MG63 (cell line): Measurements from ENCODE around the gene BOD1. TPM values are rescaled to one million over a fixed set of nuclear protein-coding genes. Genes with fewer than 3 reads are reported as not detected.

Source experiments
- DNase-seq: peaks from one replicate; pipeline ENCODE4 v3.0.0-alpha.2; 2020
- H3K27me3 ChIP-seq: fragments of 250-450 bp; sonication (Bioruptor Pico); 2 replicates; pipeline ENCODE4 v1.5.1; 2020; ENCODE audit warnings: mild to moderate bottlenecking, moderate library complexity
- H3K36me3 ChIP-seq: fragments of 250-450 bp; sonication (Bioruptor Pico); 2 replicates; pipeline ENCODE4 v1.5.1; 2020; ENCODE audit warnings: mild to moderate bottlenecking, moderate library complexity
- H3K4me3 ChIP-seq: fragments of 250-450 bp; sonication (Bioruptor Pico); 2 replicates; pipeline ENCODE4 v1.5.1; 2020; ENCODE audit warnings: mild to moderate bottlenecking, moderate library complexity
- H3K9me3 ChIP-seq: fragments of 250-450 bp; sonication (Bioruptor Pico); 2 replicates; pipeline ENCODE4 v1.5.1; 2020; ENCODE audit warnings: mild to moderate bottlenecking, moderate library complexity
- total RNA-seq: library from RNA; depleted of rRNA; stranded (reverse); fragments of >200 nt; shearing (Covaris generic); gene quantifications from 2 replicates; pipeline ENCODE4 v1.2.3, GENCODE V29; 2014; ENCODE audit warnings: low replicate concordance

BOD1 gene
- total RNA-seq, 1 experiment from 2014 or later: 158 TPM

- no peaks in the 10 kb centered on the region for H3K36me3 ChIP-seq
- H3K4me3 ChIP-seq: no peak overlapping the region
- DNase-seq: no peak
- no peaks in the 10 kb centered on the region for H3K9me3 ChIP-seq
- no peaks in the 10 kb centered on the region for H3K27me3 ChIP-seq
Measured at GRCh38 chr5:173644673-173645436, 28.4 kb upstream of the BOD1 start.

GRCh38 chr5:173643964-173644363 is 27.5 kb upstream of the BOD1 start:
- Histone ChIP-seq H3K27me3 (no peaks in the 10 kb centered on the region), H3K36me3 (no peaks in the 10 kb centered on the region), H3K4me3 (no peak overlapping the region), H3K9me3 (no peaks in the 10 kb centered on the region)
- DNase-seq: no peak

GRCh38 chr5:173642895-173643481 is 26.5 kb upstream of the BOD1 start:
- Histone ChIP-seq H3K4me3 (no peak overlapping the region), H3K27me3 (no peaks in the 10 kb centered on the region), H3K9me3 (no peaks in the 10 kb centered on the region), H3K36me3 (no peaks in the 10 kb centered on the region)
- no peak for DNase-seq

- Histone ChIP-seq H3K36me3 (no peaks in the 10 kb centered on the region), H3K27me3 (no peaks in the 10 kb centered on the region), H3K4me3 (no peak overlapping the region), H3K9me3 (no peaks in the 10 kb centered on the region)
- DNase-seq: no peak
Measured at GRCh38 chr5:173642191-173642816, 25.9 kb upstream of the BOD1 start.

- no peak overlapping the region for H3K4me3 ChIP-seq
- H3K9me3 ChIP-seq: no peaks in the 10 kb centered on the region
- no peak for DNase-seq
- H3K27me3 ChIP-seq: no peaks in the 10 kb centered on the region
- H3K36me3 ChIP-seq: no peaks in the 10 kb centered on the region
Measured at GRCh38 chr5:173640156-173640804, 23.8 kb upstream of the BOD1 start.

GRCh38 chr5:173638126-173639040 is 21.9 kb upstream of the BOD1 start:
- Histone ChIP-seq H3K4me3 (no peak overlapping the region), H3K36me3 (no peaks in the 10 kb centered on the region), H3K9me3 (no peaks in the 10 kb centered on the region), H3K27me3 (no peaks in the 10 kb centered on the region)
- DNase-seq: no peak

GRCh38 chr5:173637340-173637739 is 20.9 kb upstream of the BOD1 start:
- Histone ChIP-seq H3K4me3 (no peak overlapping the region), H3K36me3 (no peaks in the 10 kb centered on the region), H3K9me3 (no peaks in the 10 kb centered on the region), H3K27me3 (no peaks in the 10 kb centered on the region)
- DNase-seq: no peak

- no peak for DNase-seq
- Histone ChIP-seq H3K9me3 (no peaks in the 10 kb centered on the region), H3K27me3 (no peaks in the 10 kb centered on the region), H3K36me3 (no peaks in the 10 kb centered on the region), H3K4me3 (no peak overlapping the region)
Measured at GRCh38 chr5:173634465-173634983, 18.1 kb upstream of the BOD1 start.

GRCh38 chr5:173633304-173633703 is 16.9 kb upstream of the BOD1 start:
- no peak for DNase-seq
- Histone ChIP-seq H3K27me3 (no peaks in the 10 kb centered on the region), H3K9me3 (no peaks in the 10 kb centered on the region), H3K36me3 (no peaks in the 10 kb centered on the region), H3K4me3 (no peak overlapping the region)

- H3K4me3 ChIP-seq: no peak overlapping the region
- no peak for DNase-seq
- no peaks in the 10 kb centered on the region for H3K9me3 ChIP-seq
- H3K36me3 ChIP-seq: no peaks in the 10 kb centered on the region
- no peaks in the 10 kb centered on the region for H3K27me3 ChIP-seq
Measured at GRCh38 chr5:173631478-173631877, 15.0 kb upstream of the BOD1 start.

GRCh38 chr5:173630724-173631365 is 14.4 kb upstream of the BOD1 start:
- no peak for DNase-seq
- Histone ChIP-seq H3K4me3 (no peak overlapping the region), H3K36me3 (no peaks in the 10 kb centered on the region), H3K27me3 (no peaks in the 10 kb centered on the region), H3K9me3 (no peaks in the 10 kb centered on the region)

- Histone ChIP-seq H3K36me3 (no peaks in the 10 kb centered on the region), H3K27me3 (no peaks in the 10 kb centered on the region), H3K9me3 (no peaks in the 10 kb centered on the region), H3K4me3 (no peak overlapping the region)
- DNase-seq: no peak
Measured at GRCh38 chr5:173629628-173630027, 13.2 kb upstream of the BOD1 start.

- Histone ChIP-seq H3K4me3 (no peak overlapping the region), H3K36me3 (no peaks in the 10 kb centered on the region), H3K27me3 (no peaks in the 10 kb centered on the region), H3K9me3 (no peaks in the 10 kb centered on the region)
- no peak for DNase-seq
Measured at GRCh38 chr5:173628501-173628900, 12.1 kb upstream of the BOD1 start.

GRCh38 chr5:173627860-173628392 is 11.5 kb upstream of the BOD1 start:
- Histone ChIP-seq H3K9me3 (no peaks in the 10 kb centered on the region), H3K36me3 (no peaks in the 10 kb centered on the region), H3K27me3 (no peaks in the 10 kb centered on the region), H3K4me3 (no peak overlapping the region)
- DNase-seq: no peak

GRCh38 chr5:173627271-173627670 is 10.8 kb upstream of the BOD1 start:
- no peaks in the 10 kb centered on the region for H3K36me3 ChIP-seq
- no peaks in the 10 kb centered on the region for H3K9me3 ChIP-seq
- no peak overlapping the region for H3K4me3 ChIP-seq
- no peak for DNase-seq
- H3K27me3 ChIP-seq: no peaks in the 10 kb centered on the region

GRCh38 chr5:173626505-173626820 is 10.0 kb upstream of the BOD1 start:
- Histone ChIP-seq H3K27me3 (no peaks in the 10 kb centered on the region), H3K4me3 (no peak overlapping the region), H3K36me3 (no peaks in the 10 kb centered on the region), H3K9me3 (no peaks in the 10 kb centered on the region)
- no peak for DNase-seq
